ENCODE results near the gene EVX1. TPM values are rescaled to one million over a fixed set of nuclear protein-coding genes. Genes with fewer than 3 reads are reported as not detected.

EVX1 gene
- total RNA-seq, 1 experiment from 2014 or later, result not detected

- no peak overlapping the region for H3K4me2 ChIP-seq (ENCODE audit: insufficient read depth, insufficient read length, low read length)
- H2BK5ac ChIP-seq (ENCODE audit: insufficient read length, low read length), result no peak overlapping the region
- DNase-seq, result no peak
- Mint-ChIP-seq H3K4me1 (peaks cover 16 to 29% of the 10 kb centered on the region in 2 experiments), H3K27me3 (ENCODE audit: low read depth) (peaks cover 100% of the 10 kb centered on the region), H3K27ac (no peak overlapping the region), H3K9me3 (peaks cover 0 to 3% of the 10 kb centered on the region in 2 experiments; a peak in 2 of 5 replicates), H3K36me3 (ENCODE audit: insufficient read depth in 1 of 3, low read depth in 3 of 3) (no peaks in the 10 kb centered on the region), H3K4me3 (peak overlapping the region; percentile 35 to 67; a peak in 4 of 5 replicates)
- no peak overlapping the region for H3K14ac ChIP-seq (ENCODE audit: insufficient read depth, low read length)
- no peak overlapping the region for H3K27ac ChIP-seq (ENCODE audit: insufficient read length, low read depth, low read length)
- no peaks in the 10 kb centered on the region for H3K79me1 ChIP-seq (ENCODE audit: insufficient read depth, low read depth, low read length, poor library complexity, severe bottlenecking)
- no peak overlapping the region for H3K23ac ChIP-seq (ENCODE audit: insufficient read length, low read depth, low read length)
- no peak overlapping the region for H4K5ac ChIP-seq (ENCODE audit: insufficient read length, low read depth, low read length)
- no CpG with 5 or more reads among the region's 8 CpGs for WGBS (ENCODE audit: extremely low coverage, insufficient read length, low lambda C conversion rate)
- H3K9me3 ChIP-seq (ENCODE audit: control insufficient read depth, low read depth, low read length), result no peaks in the 10 kb centered on the region
- no peak overlapping the region for H4K91ac ChIP-seq (ENCODE audit: insufficient read length, low read depth, low read length)
- TF ChIP-seq CTCF (conservative IDR thresholded peaks at IDR 0.05), result no peak
- H2BK120ac ChIP-seq (ENCODE audit: low read depth, low read length, poor library complexity, severe bottlenecking), result no peak overlapping the region
- no peak overlapping the region for H2AFZ ChIP-seq (ENCODE audit: low read length)
- H2BK12ac ChIP-seq (ENCODE audit: insufficient read length, low read depth, low read length), result no peak overlapping the region
- no peak overlapping the region for H3T11ph ChIP-seq (ENCODE audit: low read length)
- H3K4ac ChIP-seq (ENCODE audit: low read depth, low read length), result no peak overlapping the region
- H3K9ac ChIP-seq (ENCODE audit: extremely low read depth, insufficient read length, low read length), result no peak overlapping the region
- peaks cover 87% of the 10 kb centered on the region for H3K27me3 ChIP-seq (ENCODE audit: insufficient read depth, low read length)
- H2BK15ac ChIP-seq (ENCODE audit: low read depth, low read length), result no peak overlapping the region
- H3K4me1 ChIP-seq (ENCODE audit: insufficient read depth, low read length), result no peaks in the 10 kb centered on the region
- no peaks in the 10 kb centered on the region for H4K20me1 ChIP-seq (ENCODE audit: control insufficient read depth, insufficient read depth, insufficient read length)
- H4K8ac ChIP-seq (replicated peaks; ENCODE audit: insufficient read length, low read depth, low read length), result no peak overlapping the region
- H2BK20ac ChIP-seq (ENCODE audit: low read depth, low read length, poor library complexity, severe bottlenecking), result no peak overlapping the region
- H3K79me2 ChIP-seq (ENCODE audit: insufficient read depth, low read length), result no peaks in the 10 kb centered on the region
- no peak overlapping the region for H2AK5ac ChIP-seq (ENCODE audit: insufficient read length, low read length)
- no peak overlapping the region for H3K18ac ChIP-seq (ENCODE audit: insufficient read length, low read depth, low read length)
- H3K56ac ChIP-seq (ENCODE audit: insufficient read length, low read depth, low read length), result no peak overlapping the region
- H3K23me2 ChIP-seq (ENCODE audit: insufficient read length, low read depth, low read length, poor library complexity, severe bottlenecking), result peaks cover 8% of the 10 kb centered on the region
These were observed 28.2 kb upstream of the EVX1 start for GRCh38 chr7:27214239-27214950.
